ENCODE measurements around the gene FANCD2OS.
"Not testable (repeated sequence)": the region's sequence is repeated elsewhere in the genome, so short reads cannot be mapped to it uniquely, and the experiment has no call there.

- TF ChIP-seq PPARA (CRISPR knock-in tag; IDR thresholded peaks at IDR 0.05; ENCODE audit: borderline replicate concordance); PATZ1 (CRISPR knock-in tag; IDR thresholded peaks at IDR 0.05; ENCODE audit: borderline replicate concordance); TCF4 (CRISPR knock-in tag; IDR thresholded peaks at IDR 0.05; ENCODE audit: borderline replicate concordance); OSR1 (CRISPR knock-in tag; IDR thresholded peaks at IDR 0.05); ZNF70 (CRISPR knock-in tag; IDR thresholded peaks at IDR 0.05); ARNTL (CRISPR knock-in tag; IDR thresholded peaks at IDR 0.05; ENCODE audit: borderline replicate concordance, low read depth): not testable (repeated sequence)
Measured at GRCh38 chr3:10091387-10091786, 16.7 kb downstream of the FANCD2OS start.
